Placental epithelial cell (primary cell): Measurements from ENCODE around the gene CALD1. TPM values are rescaled to one million over a fixed set of nuclear protein-coding genes. Genes with fewer than 3 reads are reported as not detected.

ENCODE experiments used
- small RNA-seq: library from RNA; depleted of rRNA; stranded (forward); fragments of <200 nt; gene quantifications from one replicate; pipeline ENCODE3, GENCODE V24; 2012
- total RNA-seq: library from RNA; depleted of rRNA; stranded (reverse); fragments of >200 nt; gene quantifications from 2 replicates; pipeline ENCODE4 v1.2.3, GENCODE V29; 2012

CALD1 gene
- 315 and 316 TPM in 2 replicates for total RNA-seq

GRCh38 chr7:134778941-134779740 lies at the start of gene CALD1:
Gene CALD1 (plus strand): TSS chr7:134779634. CDS start chr7:134867734, 88,100 bp downstream.

GRCh38 chr7:134986363-134987251 lies 207.2 kb downstream of the CALD1 start, which contains the start of gene AGBL3:
Gene AGBL3 (plus strand): TSS chr7:134986508. CDS start chr7:134987934, 1,426 bp downstream.

Small RNAs within 50 kb of the gene (small RNA-seq; reads per million reads assigned to genes)
- not detected for gene TUBB3P2

Other genes with a start within 250 kb of the CALD1 start
- under 0.01 TPM in 1 of 2 replicates, not detected in the other for gene AKR1B15, start 230.5 kb upstream of the CALD1 start, total RNA-seq
- 11.4 and 13.7 TPM in 2 replicates for gene BPGM, start 132.8 kb upstream of the CALD1 start, total RNA-seq
- gene AGBL3, start 206.9 kb downstream of the CALD1 start, total RNA-seq = 0.11 and 0.39 TPM in 2 replicates